GM19395 (cell line): ENCODE results near the gene HPCAL1.

Source experiments
- ATAC-seq: cut with Tn5 transposase; IDR thresholded peaks from one replicate; pipeline ENCODE4 v1.9.1; 2021; ENCODE audit warnings: mild to moderate bottlenecking, moderate library complexity; ENCODE audit not compliant: unreplicated experiment

HPCAL1 gene

DNA sequence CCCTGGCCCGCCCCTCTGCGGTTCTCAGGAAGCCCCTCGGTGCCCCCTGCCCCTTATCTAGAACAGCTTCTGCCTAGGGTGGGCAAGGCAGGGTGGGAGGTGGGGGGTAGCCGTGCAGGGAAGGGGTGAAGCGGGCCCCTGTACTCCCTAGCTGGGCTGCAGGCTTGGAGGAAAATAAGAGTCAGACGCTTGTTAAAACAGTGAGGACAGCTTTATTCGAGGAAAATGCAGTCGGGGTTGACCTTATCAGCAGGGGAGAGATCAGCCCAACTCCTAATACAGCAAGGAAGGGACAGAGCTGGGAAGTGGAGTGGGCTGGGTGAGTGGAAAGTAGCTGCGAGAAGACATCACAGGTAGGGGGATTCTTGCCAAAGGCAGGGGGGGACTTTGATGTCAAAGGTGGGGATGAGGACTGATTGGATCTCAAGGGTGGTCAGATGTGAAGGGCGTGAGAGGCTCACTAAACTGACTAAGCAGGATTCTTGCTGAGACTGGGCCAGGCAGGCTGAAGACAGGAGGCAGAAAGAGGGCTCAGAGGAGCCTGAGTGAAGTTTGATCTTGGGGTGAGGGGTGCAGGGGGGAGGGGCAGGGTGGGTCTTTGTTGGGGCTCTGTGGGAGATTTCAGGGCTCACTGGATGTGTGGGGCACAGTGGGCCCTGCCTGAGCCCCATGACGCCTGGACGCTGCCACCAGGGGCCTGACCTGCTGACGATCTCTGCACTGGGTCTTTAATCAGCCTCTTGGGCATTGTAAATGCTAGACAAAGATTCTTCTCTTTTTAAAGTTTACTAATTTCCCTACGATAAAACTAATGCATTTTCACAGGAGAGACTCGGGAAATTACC lies 29.9 kb downstream of the HPCAL1 start:
- no peak for ATAC-seq

DNA sequence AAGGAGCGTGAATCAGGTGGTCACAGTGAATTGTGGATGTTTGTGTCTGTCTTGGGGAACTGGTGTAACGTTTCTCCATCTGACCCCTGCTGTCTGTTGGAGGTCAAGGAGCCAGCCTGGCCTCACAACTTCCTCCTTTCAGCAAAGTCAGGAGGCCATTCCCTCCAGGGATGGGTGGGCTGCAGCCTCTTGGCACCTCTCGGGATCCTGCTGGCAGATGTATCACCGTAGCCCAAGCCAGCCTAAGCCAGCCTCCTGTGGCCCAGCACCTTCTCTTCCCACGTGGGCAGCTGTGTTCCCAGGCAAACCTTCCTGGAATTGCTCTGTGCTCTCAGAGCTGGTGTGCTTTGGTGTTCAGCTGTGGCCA lies 30.5 kb downstream of the HPCAL1 start:
- ATAC-seq, result no peak

DNA sequence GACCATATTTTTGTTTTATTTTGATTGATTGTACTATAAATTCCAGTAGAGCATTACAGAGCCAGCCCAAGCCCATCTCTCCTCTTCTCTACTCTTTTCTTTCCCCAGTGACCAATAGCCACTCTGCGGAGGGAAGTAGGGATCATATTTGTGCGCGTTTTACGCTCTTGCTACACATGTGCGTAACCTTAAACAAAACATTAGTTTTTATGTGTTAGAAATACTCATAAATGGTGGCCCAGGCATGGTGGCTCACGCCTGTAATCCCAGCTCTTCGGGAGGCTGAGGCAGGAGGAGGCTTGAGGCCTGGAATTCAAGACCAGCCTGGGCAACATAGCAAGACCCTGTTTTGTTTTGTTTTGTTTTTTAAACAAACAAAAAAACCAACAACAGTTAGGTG lies 31.3 kb downstream of the HPCAL1 start:
- no peak for ATAC-seq

DNA sequence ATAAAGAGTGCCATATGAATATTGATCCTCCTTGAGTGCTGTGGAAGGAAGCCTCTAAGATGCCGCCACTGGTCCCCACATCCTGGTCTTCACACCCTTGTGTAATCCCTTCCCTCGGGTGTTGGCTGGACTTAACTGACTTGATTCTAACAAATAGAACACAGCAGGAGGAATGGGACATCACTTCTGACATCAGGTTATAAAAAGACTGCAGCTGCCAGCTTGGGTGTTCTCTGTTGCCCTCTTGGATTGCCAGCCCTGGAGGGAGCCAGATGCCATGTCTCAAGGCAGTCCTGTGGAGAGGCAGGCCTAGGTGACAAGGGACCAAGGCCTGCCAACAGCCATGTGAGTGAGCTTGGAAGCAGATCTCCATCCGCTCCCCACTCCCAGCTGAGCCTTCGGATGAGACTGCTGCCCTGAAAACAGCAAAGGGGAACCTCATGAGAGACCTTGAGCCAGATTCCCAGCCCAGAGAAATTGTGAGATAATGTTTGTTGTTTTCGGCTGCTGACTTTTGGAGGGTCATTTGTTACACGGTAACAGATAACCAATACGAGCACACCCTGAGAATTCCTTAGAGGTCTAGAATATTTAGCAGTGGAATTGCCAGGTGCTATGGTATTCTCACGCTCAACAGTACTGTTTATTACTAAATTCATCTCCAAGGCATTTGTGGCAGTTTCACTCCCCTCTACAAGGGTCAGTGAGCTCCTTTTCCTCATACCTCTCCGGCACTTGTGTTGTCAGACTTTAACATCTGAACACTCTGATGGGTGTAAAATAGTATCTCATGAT lies 32.5 kb downstream of the HPCAL1 start:
- ATAC-seq, result no peak

DNA sequence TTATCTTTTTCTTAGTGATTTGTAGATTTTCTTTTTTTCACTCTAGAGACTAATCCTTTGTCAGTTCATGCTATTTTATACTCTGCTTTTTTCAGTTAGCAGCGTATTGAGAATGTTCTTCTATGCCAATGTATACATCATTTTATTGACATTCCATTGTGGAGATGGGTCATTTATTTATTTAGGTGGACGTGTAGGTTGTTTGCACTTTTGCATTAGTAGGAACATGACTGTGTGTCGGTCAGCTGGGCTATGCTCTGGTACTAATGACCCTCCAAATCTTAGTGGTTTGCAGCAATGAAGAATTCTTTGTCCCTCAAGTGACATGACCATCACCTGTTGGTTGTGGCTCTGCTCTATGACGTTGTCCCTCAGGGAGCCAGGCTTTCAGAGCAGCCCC lies 33.6 kb downstream of the HPCAL1 start:
- ATAC-seq, result no peak

DNA sequence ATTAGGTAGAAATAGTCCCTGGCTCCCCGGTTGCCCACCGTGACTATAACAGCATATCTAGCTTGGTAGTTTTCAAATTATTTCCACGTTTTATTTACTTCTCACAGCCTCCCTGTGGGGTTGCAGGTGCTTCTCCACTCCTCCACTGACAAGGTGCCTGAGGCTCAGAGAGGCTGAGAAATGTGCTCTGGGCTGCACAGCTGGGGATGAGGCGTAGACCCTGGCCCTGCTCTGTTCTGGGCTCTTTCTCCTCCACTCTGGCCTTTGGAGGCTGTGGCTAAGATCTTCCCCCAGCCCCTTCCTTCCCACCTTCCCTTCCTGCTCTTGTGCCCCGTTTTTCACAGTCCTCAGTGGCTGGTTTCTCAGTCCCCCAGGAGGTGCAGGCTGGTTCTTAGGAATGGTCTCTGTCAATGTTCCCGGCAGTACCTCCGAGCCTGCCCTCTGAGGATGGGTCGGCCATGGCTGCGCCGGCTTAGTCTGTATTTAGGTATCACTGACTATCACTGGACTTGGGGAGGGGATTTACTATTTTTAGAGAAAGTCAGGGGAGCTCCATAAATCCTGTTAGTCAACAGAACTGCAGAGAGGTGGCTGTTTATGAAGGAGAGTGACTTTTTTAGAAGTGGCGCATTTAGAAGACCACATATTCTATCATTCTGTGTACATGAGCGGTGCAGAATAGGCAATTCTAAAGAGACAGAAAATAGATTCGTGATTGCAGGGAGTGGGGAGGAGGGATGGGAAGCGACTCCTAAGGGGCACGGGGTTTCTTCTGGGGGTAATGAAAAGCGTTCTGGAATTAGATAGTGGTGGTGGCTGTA lies 35.0 kb downstream of the HPCAL1 start:
- no peak for ATAC-seq

DNA sequence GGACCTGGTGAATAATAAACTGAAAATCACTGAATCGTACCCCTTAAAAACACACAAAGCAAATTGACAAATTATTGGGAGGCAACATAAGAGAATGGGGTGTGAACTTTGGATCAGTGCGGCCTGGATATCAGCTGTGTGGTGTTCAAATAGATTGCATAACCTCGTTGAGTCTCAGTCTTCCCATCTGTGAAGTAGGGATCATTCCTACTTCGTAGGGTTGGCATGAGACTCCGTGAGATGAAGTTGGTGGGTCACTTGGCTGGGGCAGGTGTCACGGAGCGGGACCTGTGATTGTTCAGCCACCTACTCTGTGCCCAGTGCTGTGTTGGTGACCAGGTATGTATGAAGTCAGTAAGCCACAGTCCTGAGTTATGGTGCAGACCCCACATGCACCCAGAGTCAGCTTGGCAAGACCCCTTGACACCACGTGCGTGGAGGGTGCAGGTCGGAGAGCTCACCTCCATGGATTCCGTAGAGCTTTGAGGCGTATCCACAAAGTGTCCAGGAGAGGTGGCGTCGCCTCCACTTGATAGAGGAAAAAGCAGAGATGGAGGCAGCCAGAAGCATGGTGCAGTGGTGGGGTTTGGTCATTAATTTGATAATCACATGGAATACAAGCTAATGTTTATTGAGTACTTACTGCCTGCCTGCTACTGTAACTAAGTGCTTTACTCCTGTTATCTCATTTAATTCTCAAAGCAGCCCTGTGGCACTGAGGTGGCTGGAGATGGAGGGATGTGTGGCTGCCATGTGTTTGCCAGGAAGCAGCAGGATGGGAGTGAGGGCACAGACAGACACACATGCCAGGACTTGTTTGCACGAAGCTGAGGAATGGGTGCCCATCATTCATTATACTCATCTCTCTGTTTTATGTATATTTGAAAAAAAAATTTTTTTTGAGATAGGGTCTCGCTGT lies 35.8 kb downstream of the HPCAL1 start:
- ATAC-seq, result no peak

DNA sequence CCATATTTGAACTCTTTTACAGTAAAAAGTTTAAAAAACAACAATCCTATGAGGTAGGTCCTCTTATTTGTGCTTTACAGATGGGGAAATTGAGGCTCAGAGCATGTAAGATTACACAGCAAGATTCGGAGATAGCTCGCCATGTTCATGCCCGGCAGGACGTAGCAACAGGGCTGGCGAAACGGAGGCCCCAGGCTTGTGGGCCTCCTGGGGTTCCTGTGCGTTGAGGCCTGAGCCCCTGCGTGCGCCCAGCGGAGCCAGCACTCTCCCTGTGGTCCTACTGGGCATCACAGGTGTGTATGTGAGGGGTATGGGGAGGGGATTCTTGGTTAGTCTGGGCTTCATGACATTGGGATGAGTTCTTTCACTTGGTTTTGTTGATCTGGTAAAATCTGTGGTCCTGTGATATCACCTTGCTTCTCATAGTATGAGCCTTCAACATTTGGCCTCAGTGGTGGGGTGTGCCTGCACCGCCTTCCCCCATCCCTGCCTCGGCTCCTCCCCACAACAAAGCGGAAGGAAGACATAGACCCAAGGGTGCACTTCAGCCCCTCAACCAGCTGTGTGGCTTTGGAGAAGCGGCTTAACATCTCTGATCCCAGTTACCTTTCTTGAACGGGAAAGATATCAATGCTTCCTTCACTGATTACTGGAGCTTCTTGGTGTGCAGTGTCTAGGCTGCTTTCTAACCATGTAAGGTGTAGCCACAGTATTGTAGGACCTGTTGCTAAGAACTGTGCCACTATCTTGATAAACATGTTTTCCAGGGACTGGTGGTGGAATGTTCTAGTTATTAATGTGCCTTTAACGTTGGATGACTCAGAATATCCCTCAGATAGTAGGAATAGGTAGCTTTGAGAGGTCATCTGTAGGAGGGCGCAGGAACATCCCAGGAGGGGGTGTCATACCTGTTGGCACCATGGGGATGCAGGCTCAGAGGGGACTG lies 37.2 kb downstream of the HPCAL1 start:
- no peak for ATAC-seq

DNA sequence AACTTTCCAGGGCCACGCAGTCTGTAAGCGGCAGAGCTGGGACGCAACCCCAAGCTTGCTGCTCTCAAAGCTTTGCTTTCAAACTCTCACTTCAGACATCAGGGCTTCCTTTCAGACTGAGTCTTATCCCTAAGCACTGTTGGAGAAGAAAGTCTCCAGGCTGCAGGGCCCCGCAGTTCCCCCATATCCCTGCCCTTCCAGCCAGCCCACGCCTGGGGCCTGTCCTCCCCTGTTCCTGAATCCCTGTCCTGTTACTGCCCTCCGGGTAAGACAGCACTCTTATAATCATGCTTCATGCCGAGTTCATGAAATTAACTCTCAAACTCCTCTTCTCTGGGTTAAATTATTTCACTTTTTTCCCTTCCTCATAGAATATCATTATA lies 37.9 kb downstream of the HPCAL1 start:
- ATAC-seq, result no peak

DNA sequence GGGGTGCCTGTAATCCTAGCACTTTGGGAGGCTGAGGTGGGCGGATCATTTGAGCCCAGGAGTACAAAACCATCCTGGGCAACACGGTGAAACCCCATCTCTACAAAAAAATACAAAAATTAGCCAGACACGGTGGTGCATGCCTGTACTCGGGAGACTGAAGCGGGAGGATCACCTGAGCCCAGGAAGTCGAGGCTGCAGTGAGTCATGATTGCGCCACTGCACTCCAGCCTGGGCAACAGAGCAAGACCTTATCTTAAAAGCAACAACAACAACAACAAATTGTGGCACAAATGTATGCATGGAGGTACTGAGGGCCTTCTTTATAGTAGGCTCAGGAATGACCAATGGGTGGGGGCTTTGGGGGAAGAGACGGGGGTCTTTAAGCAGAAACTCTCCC lies 38.5 kb downstream of the HPCAL1 start:
- no peak for ATAC-seq

DNA sequence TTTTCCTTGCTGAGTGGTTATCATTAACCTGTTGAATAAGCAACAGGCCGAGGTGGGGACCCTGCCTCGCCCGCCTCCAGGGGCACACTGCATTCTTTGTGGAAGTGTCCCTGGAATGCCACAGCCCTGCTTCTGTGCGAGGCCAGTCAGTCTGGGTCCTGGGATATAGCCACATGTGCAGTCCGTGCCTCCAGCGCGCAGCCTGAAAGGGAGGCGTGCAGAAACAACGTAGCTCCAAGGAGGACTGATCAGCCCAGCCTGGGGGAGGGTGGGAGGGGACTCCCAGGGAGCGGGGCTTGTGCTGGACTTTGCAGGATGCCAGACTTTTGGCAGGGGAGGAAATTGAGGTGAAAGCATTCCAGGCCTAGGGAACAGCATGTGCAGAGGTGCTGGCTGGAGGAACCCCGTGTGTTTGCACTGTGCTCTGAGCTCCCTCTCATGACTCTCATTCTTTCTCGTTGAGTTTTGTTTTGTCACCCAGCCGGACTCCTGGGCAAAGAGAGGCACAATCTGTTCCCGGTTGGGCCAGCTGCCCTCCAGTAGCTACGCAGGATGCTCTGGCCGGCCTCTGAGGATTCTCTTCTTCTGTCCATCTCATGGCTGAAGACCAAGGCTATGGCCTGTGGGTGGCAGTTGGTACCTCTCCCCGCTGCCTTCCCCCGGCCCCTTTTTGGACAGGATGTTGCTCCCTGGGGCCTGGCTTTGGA lies 39.7 kb downstream of the HPCAL1 start:
- no peak for ATAC-seq

DNA sequence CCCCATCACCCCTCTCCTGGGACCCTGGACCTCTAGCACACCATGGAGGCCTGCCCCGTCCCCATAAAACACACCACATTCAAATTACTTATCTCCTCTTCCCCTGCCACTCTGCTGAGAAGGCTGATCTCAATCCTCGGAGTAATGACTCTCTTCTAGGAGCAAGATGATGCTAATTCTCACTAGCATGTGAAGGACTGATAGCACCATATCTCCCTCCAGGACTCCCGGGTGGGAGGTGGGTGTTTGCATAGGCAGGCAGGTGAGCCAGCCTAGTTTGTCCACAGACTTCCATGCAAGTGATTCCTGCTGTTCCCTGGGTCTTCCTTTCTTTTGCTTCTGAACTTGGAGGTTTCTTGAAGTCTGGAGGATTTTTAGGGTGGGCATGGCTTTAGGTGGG lies 40.5 kb downstream of the HPCAL1 start:
- ATAC-seq, result no peak

DNA sequence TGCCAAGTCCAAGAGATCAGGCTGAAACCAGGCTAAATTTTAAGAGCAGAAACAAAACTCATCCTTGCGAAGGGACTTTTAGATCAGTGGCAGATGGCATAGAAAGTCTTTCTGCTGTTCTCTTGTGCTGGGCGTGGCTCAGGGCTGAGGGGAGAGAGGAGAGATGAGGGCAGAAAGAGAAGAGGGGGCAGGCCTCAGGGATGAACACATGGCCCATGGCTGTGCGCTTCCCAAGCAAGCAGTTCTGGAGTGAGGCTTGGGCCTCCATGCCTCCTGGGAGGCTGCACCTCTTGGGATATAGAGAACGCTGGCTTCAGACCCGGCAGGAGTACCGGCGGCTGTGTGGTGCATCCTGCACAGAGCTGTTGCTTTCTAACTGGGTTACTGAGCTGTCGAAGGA lies 41.0 kb downstream of the HPCAL1 start:
- no peak for ATAC-seq

DNA sequence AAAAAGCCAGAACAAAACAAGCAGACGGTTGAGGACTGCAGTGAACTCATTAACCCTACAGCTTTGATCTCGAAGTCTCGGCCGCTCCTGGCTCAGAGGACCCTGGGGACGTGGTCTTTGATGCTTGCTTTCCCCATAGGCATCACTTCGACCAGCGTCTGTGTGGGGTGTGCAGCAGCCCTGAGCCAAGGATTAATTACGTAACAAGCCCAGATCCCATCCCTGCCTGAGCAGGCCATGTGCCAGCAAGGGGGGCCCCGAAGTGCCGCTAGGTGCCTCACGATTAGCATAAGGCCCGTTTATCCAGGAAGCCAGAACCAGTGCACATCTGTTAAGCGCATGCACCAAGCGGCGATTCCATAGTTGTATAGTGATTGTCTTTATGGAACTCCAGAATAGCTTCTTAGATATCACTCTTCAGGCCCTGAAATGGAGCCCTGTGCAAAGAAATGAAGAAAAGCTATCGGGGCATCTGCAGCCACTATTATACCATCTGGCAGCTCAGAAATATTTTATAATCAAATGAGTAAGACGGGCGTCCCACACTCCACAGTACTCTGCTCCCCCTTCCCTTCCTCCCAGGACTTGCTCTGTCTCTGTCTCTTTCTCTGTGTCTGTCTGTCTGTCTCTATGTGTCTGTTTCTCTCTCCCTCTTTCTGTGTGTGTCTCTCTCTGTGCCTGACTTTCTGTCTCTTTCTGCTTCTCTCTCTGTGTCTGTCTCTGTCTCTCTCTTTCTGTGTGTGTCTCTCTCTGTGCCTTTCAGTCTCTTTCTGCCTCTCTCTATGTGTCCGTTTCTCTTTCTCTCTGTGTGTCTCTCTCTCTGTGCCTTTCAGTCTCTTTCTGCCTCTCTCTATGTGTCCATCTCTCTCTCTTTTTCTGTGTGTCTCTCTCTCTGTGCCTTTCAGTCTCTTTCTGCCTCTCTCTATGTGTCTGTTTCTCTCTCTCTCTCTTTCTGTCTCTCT lies 41.7 kb downstream of the HPCAL1 start:
- ATAC-seq, result no peak

DNA sequence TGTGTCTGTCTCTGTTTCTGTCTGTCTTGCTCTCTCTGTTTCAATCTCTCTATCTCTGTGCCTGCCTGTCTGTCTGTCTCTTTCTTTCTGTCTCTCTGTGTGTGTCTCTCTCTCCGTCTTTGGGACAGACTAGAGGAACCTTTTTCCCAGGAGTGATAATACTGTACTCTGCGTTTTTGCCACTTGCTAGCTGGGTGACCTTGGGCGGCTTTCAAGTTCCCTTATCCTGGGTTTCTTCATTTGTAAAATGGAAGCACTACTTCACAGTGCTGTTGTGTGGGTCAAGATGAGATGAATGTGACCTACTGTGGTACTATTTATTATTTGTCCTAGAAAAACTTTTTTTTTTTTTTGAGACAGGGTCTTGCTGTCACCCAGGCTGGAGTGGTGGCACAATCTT lies 42.4 kb downstream of the HPCAL1 start:
- ATAC-seq, result no peak

DNA sequence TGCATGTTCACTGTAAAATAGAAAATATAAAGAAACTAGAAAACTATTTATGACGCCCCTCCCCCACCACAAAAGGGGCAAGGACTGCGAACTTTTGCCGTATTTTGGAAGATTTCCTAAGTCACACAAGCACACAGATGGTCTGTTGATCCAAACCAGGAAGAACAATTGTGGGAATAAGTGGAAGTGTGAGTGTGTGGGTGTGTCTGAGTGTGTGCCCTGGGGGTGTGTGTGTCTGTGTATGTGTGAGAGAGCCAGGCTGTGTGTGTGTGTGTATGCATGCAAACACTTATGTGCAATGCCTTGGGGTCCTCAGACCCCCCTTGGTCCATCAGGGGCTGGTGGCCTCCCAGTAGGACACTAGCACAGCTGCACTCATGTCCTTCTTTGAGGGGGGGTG lies 43.1 kb downstream of the HPCAL1 start:
- ATAC-seq, result no peak

DNA sequence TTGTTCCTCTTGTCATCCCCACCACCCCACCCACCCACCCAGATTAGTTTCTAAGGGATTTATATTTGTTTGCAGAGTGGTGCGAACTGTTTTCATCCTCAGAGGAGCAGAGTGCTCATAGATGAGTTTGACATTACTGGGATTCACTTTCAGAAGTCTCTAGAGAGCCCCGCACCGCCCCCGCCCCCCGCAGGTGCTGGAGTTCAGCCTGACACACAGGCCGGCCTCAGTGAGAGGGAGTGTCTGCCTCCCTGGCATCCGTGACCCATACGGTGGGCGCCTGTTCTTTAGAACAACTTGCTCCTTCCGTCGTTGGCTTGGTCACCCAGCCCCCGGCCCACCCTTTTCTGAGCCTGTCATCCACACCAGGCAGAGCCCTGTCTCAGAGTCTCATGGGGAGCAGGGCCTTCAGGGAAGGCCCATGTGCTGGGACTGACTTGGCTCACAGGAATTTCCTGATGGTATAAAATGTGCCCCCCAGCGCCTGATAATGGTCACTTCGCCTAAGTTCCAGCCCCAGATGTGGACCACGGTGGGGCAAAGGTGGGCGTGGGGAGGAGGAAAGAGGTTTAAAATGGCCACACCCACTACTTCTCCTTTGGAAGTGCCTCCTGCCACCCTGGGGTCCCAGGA lies 44.3 kb downstream of the HPCAL1 start:
- no peak for ATAC-seq
